ENCODE measurements around the gene TMEM106C.
A peak's percentile ranks its signal among the peaks of the same experiment; 100 is the strongest.

TMEM106C gene

DNA sequence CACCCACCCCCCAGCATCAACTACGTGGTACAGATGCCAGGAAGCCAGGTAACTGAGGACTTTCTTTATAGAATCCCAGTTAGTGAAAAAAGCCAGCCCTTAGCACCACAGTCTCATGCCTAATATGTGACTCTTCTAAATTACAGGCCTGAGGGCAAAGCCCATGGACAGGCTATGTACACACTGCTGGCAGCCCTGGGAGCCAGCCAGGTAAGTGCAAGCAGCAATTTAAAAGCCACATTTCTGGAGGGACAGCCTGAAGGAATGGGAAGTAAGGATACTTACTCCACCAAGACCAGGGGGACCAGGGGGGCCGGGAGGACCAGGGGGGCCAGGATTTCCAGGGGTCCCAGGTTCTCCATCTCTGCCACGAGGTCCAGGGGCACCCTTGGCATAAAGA lies 33.9 kb downstream of the TMEM106C start:
- Mint-ChIP-seq H3K9me3 (no peaks in the 10 kb centered on the region), H3K4me3 (no peak overlapping the region), H3K27ac (no peak overlapping the region), H3K27me3 (ENCODE audit: low read depth, poor library complexity) (peaks cover 11% of the 10 kb centered on the region), H3K36me3 (ENCODE audit: low read depth) (peaks cover 82% of the 10 kb centered on the region), H3K4me1 (peaks cover 40% of the 10 kb centered on the region)
- no peak for TF ChIP-seq CTCF (IDR thresholded peaks at IDR 0.05)
- no peak for DNase-seq

GRCh38 chr12:47999816-48000215 lies 36.4 kb downstream of the TMEM106C start:
- Mint-ChIP-seq H3K4me3 (peak overlapping the region; percentile 43), H3K27ac (no peak overlapping the region), H3K27me3 (ENCODE audit: low read depth, poor library complexity) (peaks cover 11% of the 10 kb centered on the region), H3K4me1 (peaks cover 54% of the 10 kb centered on the region), H3K36me3 (ENCODE audit: low read depth) (peaks cover 58% of the 10 kb centered on the region), H3K9me3 (no peaks in the 10 kb centered on the region)
- no peak for TF ChIP-seq CTCF (IDR thresholded peaks at IDR 0.05)
- DNase-seq, result no peak

- Mint-ChIP-seq H3K27ac (peak overlapping the region; percentile 97), H3K4me1 (peaks cover 66% of the 10 kb centered on the region), H3K4me3 (peak overlapping the region; percentile 93), H3K36me3 (ENCODE audit: low read depth) (peaks cover 46% of the 10 kb centered on the region), H3K9me3 (no peaks in the 10 kb centered on the region), H3K27me3 (ENCODE audit: low read depth, poor library complexity) (peaks cover 15% of the 10 kb centered on the region)
- no peak for TF ChIP-seq CTCF (IDR thresholded peaks at IDR 0.05)
- DNase-seq, result peak; percentile 42
Observed at GRCh38 chr12:48000878-48001504, 37.6 kb downstream of the TMEM106C start.

GRCh38 chr12:48001505-48002413 lies 38.4 kb downstream of the TMEM106C start:
- Mint-ChIP-seq H3K4me1 (peaks cover 71% of the 10 kb centered on the region), H3K27me3 (ENCODE audit: low read depth, poor library complexity) (peaks cover 20% of the 10 kb centered on the region), H3K9me3 (no peaks in the 10 kb centered on the region), H3K4me3 (peak overlapping the region; percentile 93), H3K27ac (peak overlapping the region; percentile 97), H3K36me3 (ENCODE audit: low read depth) (peaks cover 38% of the 10 kb centered on the region)
- DNase-seq, result peak; percentile 85
- TF ChIP-seq CTCF (IDR thresholded peaks at IDR 0.05), result no peak

DNA sequence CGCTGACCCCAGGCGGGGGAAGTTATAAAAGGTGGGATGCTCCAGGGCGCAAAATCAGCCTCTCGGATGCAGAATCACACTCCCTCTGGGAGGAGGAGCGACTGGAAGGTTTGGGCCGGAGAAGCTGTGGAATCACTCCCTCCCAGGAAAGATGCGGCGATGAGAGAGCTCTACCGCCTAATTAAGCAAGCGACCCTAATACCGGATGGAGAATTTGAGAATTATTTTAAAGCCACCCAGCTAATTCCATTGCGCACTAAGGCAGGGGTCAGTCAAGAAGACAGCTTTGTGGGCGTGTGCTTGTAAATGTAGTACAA lies 39.0 kb downstream of the TMEM106C start:
- TF ChIP-seq CTCF (IDR thresholded peaks at IDR 0.05), result no peak
- Mint-ChIP-seq H3K4me1 (peaks cover 77% of the 10 kb centered on the region), H3K27me3 (ENCODE audit: low read depth, poor library complexity) (peaks cover 26% of the 10 kb centered on the region)

More for the DNA sequence above, 39.0 kb downstream of the TMEM106C start:
- peak overlapping the region; percentile 93 for H3K4me3 Mint-ChIP-seq
- DNase-seq, result no peak
- H3K27ac Mint-ChIP-seq, result peak overlapping the region; percentile 97
- H3K9me3 Mint-ChIP-seq, result no peaks in the 10 kb centered on the region
- peaks cover 32% of the 10 kb centered on the region for H3K36me3 Mint-ChIP-seq (ENCODE audit: low read depth)

Measured in nephron progenitor cell (in vitro differentiated cells).